BJ (cell line): ENCODE measurements around the gene MDM2. TPM values are rescaled to one million over a fixed set of nuclear protein-coding genes. Genes with fewer than 3 reads are reported as not detected.

ENCODE experiments used
- CTCF ChIA-PET: fragments of 350-600 bp; formaldehyde crosslinking; extraction: SDS; loops from one replicate; lab custom pipeline; 2021; ENCODE audit warnings: antibody characterized with exemption, inconsistent platforms; lab: Yijun Ruan, JAX
- POLR2A ChIA-PET: fragments of 300-600 bp; sonication (Branson Sonifier 250); formaldehyde crosslinking; extraction: SDS; loops from one replicate; lab custom pipeline; 2021; ENCODE audit warnings: antibody characterized with exemption; lab: Charles Lee
- DNase-seq: peaks from one replicate; pipeline ENCODE4 v3.0.0-alpha.2; 2011; ENCODE audit warnings: low read depth
- H3K27me3 ChIP-seq: 2 replicates; pipeline ENCODE4 v1.6.0; 2011; ENCODE audit warnings: low read length; ENCODE audit not compliant: control insufficient read depth, insufficient read depth
- H3K36me3 ChIP-seq: 2 replicates; pipeline ENCODE4 v1.5.1; 2011; ENCODE audit warnings: low read length; ENCODE audit not compliant: control insufficient read depth, insufficient read depth
- H3K4me3 ChIP-seq: 2 replicates; pipeline ENCODE4 v1.5.1; 2011; ENCODE audit warnings: low read depth, mild to moderate bottlenecking, control low read depth, low read length
- CTCF ChIP-seq: IDR thresholded peaks from 2 replicates; pipeline ENCODE4 v1.5.1; 2011; ENCODE audit warnings: low read depth, mild to moderate bottlenecking, control low read depth, inconsistent platforms, low read length, moderate library complexity; ENCODE audit not compliant: insufficient read depth
- polyA plus RNA-seq: library from polyadenylated mRNA; depleted of rRNA; stranded (reverse); fragments of >200 nt; gene quantifications from 2 replicates; pipeline ENCODE4 v1.2.3, GENCODE V29; 2011

MDM2 gene
- polyA plus RNA-seq, 1 experiment = 15.1 TPM

DNA sequence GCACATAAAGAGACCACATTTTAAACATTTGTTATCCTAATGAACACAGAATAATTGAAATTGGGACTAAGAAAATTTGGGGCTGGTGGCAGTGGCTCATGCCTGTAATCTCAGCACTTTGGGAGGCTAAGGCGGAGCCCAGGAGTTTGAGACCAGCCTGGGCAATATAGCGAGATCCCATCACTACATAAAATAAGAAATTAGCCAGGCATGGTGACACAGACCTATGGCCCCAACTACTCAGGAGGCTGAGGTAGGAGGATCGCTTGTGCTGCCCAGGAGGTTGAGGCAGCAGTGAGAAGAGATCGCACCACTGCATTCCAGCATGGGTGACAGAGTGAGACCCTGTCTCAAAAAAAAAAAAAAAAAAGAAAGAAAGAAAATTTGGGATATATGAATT, 65.3 kb downstream of the MDM2 start:
- no peak for TF ChIP-seq CTCF
- H3K27me3 ChIP-seq = no peaks in the 10 kb centered on the region; the same call in 1 of the 2 replicates
- peaks cover 2% of the 10 kb centered on the region; the same call in 1 of the 2 replicates for H3K36me3 ChIP-seq
- ChIA-PET POLR2A (no interaction called here), CTCF (interaction anchor here (1.2 kb wide), 1 partner anchor 197 kb away, joined by 4 read pairs; no protein-coding TSS in a partner anchor)
- no peak overlapping the region for H3K4me3 ChIP-seq
- DNase-seq = no peak

- CTCF ChIA-PET = interaction anchor here (1.1 to 1.6 kb wide), 2 partner anchors 9 to 22 kb away, joined by 3 to 4 read pairs; no protein-coding TSS in a partner anchor
- POLR2A ChIA-PET = interaction anchor here (0.7 kb wide), 1 partner anchor 39 kb away, joined by 5 read pairs; no protein-coding TSS in a partner anchor
Observed at GRCh38 chr12:68876461-68876860, 68.5 kb downstream of the MDM2 start.

DNA sequence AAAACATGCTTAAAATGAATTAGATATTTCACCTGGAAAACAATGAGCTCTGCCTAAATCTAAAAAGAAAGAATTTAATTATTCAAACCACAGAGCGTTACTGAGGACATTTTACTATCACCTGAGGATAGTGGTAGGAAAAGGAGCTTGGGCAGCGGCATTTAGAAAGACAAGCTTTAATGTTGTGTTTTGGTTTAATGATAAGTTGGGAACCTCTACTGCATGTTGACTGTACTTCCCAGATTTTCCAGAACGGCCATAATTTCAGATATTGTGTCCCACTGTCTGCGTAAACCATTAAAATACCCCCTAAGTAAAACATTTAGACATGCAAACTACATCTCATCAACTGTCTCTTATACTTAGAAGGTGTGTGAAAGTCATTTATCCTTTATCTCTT, 69.6 kb downstream of the MDM2 start:
- TF ChIP-seq CTCF = no peak
- H3K4me3 ChIP-seq = no peak overlapping the region
- no peak for DNase-seq
- no peaks in the 10 kb centered on the region; the same call in 1 of the 2 replicates for H3K27me3 ChIP-seq
- POLR2A ChIA-PET = no interaction called here
- no peaks in the 10 kb centered on the region for H3K36me3 ChIP-seq
- CTCF ChIA-PET = interaction anchor here (1.6 kb wide), 1 partner anchor 11 kb away, joined by 4 read pairs; no protein-coding TSS in a partner anchor

More at GRCh38 chr12:68876461-68876860, 68.5 kb downstream of the MDM2 start:
- H3K36me3 ChIP-seq = no peaks in the 10 kb centered on the region; the same call in 1 of the 2 replicates
- DNase-seq = no peak
- no peak overlapping the region for H3K4me3 ChIP-seq
- no peak for TF ChIP-seq CTCF
- H3K27me3 ChIP-seq = no peaks in the 10 kb centered on the region; the same call in 1 of the 2 replicates

DNA sequence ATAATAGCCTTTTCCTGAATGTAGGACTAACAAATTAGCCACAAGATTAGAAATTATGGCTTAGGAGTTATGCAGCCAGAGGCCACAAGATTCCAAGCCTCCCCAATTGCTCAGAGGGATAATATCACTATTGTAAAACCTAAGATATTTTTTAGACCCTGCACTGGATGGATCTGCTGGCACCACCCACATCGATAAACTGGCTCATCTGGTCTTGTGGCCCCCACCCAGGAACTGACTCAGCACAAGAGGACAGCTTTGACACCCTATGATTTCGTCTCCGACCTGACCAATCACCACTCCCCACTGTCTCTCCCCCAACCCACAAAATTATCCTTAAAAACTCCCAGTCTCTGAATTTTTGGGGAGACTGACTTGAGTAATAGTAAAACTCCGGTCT, 70.3 kb downstream of the MDM2 start:
- H3K27me3 ChIP-seq = no peaks in the 10 kb centered on the region; the same call in 1 of the 2 replicates
- no peak for DNase-seq
- H3K36me3 ChIP-seq = no peaks in the 10 kb centered on the region
- no peak for TF ChIP-seq CTCF
- CTCF ChIA-PET = no interaction called here
- POLR2A ChIA-PET = no interaction called here
- H3K4me3 ChIP-seq = no peak overlapping the region

DNA sequence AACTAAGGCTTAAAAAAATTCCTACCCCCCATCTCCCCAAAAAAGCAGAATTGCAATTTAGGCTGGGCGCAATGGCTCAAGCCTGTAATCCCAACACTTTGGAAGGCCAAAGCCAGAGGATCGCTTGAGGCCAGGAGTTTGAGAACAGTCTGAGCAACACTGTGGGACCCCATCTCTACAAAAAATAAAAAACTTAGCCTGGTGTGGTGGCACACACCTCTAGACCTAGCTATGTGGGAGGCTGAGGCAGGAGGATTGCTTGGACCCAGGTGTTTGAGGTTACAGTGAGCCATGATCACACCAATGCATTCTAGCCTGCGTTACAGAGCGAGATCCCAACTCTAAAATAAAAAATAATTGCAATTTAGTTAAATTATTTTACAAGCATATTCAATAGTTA, 70.9 kb downstream of the MDM2 start:
- Histone ChIP-seq H3K4me3 (no peak overlapping the region), H3K36me3 (no peaks in the 10 kb centered on the region), H3K27me3 (peaks cover 1% of the 10 kb centered on the region; the same call in 1 of the 2 replicates)
- DNase-seq = no peak
- CTCF ChIA-PET = no interaction called here
- no peak for TF ChIP-seq CTCF
- POLR2A ChIA-PET = no interaction called here
